Psoas muscle (tissue), 8 donors: ENCODE measurements around the gene TTLL11. TPM values are rescaled to one million over a fixed set of nuclear protein-coding genes. Genes with fewer than 3 reads are reported as not detected.
A peak's percentile ranks its signal among the peaks of the same experiment; 100 is the strongest.

Experiments used
- ATAC-seq, 4 donors: fragments of 200-7000 bp; cut with Tn5 transposase; one replicate each; pipeline ENCODE4 v1.9.1; 2020; ENCODE audit warnings: moderate library complexity in 3 of 4, mild to moderate bottlenecking in 2 of 4
- DNase-seq, 2 donors: peaks; one replicate each; pipeline ENCODE4 v3.0.0-alpha.2; 2020
- H3K27ac ChIP-seq: fragments of 200-600 bp; one replicate; pipeline ENCODE4 v1.8.0; 2022
- H3K27me3 ChIP-seq, 3 donors: fragments of 200-600 bp in 1 of 3; one replicate each; pipeline versions ENCODE4 v1.6.1 to v1.8.0; 2013 to 2022; ENCODE audit warnings: low read length in 2 of 3, mild to moderate bottlenecking in 2 of 3, moderate library complexity in 1 of 3; ENCODE audit not compliant: insufficient read depth in 3 of 3
- H3K36me3 ChIP-seq, 2 donors: fragments of 200-600 bp in 1 of 2; one replicate each; pipeline versions ENCODE4 v1.6.1 to v1.8.0; 2013 to 2022; ENCODE audit warnings: low read depth in 1 of 2, mild to moderate bottlenecking in 1 of 2, moderate library complexity in 1 of 2; ENCODE audit not compliant: insufficient read depth in 1 of 2
- H3K4me1 ChIP-seq: fragments of 200-600 bp; one replicate; pipeline ENCODE4 v1.8.0; 2022
- H3K4me3 ChIP-seq: fragments of 200-600 bp; one replicate; pipeline ENCODE4 v1.8.0; 2022; ENCODE audit warnings: mild to moderate bottlenecking
- H3K9me3 ChIP-seq: fragments of 200-600 bp; one replicate; pipeline ENCODE4 v1.8.0; 2022
- WGBS, 3 donors: extraction: QIAGEN DNeasy Blood & Tissue Kit; methylation state at CpG; one replicate each; pipeline versions ENCODE4 v1.1.6 to v1.1.7; 2013; 5-methylcytosine and 5-hydroxymethylcytosine counted together
- intact Hi-C, 2 donors: fragments of 100-400 bp; cut with DNase I; formaldehyde crosslinking; loops; one replicate each; pipeline versions ENCODE4 v1.11.0 to v1.14.2; 2022
- polyA plus RNA-seq, 3 donors: library from polyadenylated mRNA; stranded (reverse); fragments of 200-250 nt; gene quantifications; one replicate each; pipeline ENCODE4 v1.2.3, GENCODE V29; 2013
- total RNA-seq, 4 donors: library from RNA; stranded (reverse); fragmentation: NEBNext Ultra II Directional in 2 of 4; extraction: Animal tissue kit (Norgen Biotek cat#: 25700) in 2 of 4; gene quantifications; one replicate each; pipeline versions ENCODE4 v1.2.1 to v1.2.4, GENCODE V29; 2021 to 2023
- TF ChIP-seq, protein P1 (sequence below): fragments of 200-600 bp; IDR thresholded peaks from one replicate; pipeline ENCODE4 v1.8.0; 2022; ENCODE audit warnings: antibody characterized with exemption
- donor health status: healthy with polysubstance abuse.
- donor health status: DM: no; HTN: no; CAD: no; lungs with moderate emphysema.
- donor health status: Bipolar disorder and iron deficiency.
- donor health status: healthy.
- donor health status: DM: yes; HTN: yes; CAD: no.
- donor health status: DM: no; HTN: no; CAD: no.
- donor health status: DM: no; HTN: no; CAD: no.
- donor health status: DM: yes; HTN: yes; CAD: no.

The TTLL11 gene
- total and polyA plus RNA-seq, 7 donors: 15.1 to 56.4 (median 19.3) TPM

DNA sequence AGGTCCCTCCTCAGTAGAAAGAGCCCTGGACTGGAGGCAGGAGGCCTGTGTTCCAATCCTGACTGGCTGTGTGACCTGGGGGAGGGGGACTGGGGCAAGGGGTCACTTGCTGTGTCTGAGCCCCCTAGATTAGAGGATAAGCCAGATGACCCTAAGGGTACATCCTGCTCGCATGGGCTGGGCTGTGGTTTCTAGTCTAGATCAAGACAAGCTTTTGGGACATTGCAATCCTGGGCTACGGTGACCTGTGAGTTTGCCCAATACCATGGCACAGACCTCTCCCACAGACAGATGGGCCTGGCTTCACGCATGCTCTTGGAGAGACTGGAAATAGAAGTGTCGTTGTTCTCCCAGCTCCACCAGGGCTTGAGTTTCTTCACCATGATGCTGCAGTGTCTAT lies 39.4 kb upstream of the TTLL11 start:
- H3K36me3 ChIP-seq: no peaks in the 10 kb centered on the region
- peaks cover 7% of the 10 kb centered on the region for H3K4me1 ChIP-seq
- TF ChIP-seq, protein P1, sequence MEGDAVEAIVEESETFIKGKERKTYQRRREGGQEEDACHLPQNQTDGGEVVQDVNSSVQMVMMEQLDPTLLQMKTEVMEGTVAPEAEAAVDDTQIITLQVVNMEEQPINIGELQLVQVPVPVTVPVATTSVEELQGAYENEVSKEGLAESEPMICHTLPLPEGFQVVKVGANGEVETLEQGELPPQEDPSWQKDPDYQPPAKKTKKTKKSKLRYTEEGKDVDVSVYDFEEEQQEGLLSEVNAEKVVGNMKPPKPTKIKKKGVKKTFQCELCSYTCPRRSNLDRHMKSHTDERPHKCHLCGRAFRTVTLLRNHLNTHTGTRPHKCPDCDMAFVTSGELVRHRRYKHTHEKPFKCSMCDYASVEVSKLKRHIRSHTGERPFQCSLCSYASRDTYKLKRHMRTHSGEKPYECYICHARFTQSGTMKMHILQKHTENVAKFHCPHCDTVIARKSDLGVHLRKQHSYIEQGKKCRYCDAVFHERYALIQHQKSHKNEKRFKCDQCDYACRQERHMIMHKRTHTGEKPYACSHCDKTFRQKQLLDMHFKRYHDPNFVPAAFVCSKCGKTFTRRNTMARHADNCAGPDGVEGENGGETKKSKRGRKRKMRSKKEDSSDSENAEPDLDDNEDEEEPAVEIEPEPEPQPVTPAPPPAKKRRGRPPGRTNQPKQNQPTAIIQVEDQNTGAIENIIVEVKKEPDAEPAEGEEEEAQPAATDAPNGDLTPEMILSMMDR: no peak
- intact Hi-C loops: no loop called here
- no peak for ATAC-seq
- H3K9me3 ChIP-seq: no peaks in the 10 kb centered on the region
- H3K27me3 ChIP-seq: no peaks in the 10 kb centered on the region
- no peak for DNase-seq
- H3K27ac ChIP-seq: no peak overlapping the region
- 89 to 94% (median 90%) methylated on average over 4 of the region's 4 CpGs for WGBS, 3 donors
- no peak overlapping the region for H3K4me3 ChIP-seq

DNA sequence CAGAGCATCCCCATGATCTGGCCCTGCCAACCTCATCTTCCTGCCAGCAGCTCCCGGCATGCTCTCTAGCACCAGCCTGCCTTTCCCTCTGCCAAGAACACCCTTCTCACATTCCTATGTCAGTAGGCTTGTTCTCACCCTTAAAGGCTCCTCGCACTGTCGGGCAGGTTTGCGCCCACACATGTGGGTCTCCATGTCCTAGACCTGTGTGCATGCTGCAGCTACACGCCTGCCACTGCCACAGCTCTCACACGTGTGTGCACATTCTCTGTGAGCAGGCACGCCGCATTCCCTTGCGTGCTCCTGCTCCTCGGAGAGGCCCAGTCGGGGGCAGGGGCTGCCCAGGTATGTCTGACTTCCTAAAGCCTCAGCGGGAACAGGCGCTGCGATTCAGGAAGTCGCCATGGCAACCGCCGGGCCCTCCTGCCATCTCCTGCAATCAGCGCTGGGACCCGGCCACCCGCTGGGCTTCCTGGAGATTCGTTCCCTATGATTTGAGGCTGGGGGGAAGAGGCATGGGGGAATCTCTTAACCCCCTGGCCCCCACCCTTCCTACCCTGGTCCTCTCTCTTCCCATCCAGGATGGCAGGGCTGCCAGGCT lies 38.4 kb upstream of the TTLL11 start:
- intact Hi-C loops: no loop called here
- TF ChIP-seq, protein P1: no peak

DNA sequence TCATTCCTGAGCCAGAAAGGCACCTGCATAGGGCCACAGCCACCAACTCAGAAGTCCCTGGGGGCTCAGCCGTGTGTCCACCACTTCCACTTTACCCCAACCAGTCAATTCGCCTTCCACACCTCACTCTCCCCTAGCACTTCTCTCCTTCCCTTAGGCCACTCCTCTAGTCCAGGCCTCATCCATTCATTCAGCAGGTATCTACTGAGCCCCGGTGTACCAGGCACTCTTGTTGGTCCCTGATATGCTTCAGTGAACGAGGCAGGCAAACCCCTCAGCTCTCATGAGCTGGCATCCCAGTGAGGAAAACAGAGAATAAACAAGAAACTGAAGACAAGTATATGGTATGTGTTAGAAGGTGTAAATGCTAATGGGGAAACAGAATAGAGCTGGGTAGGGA lies 37.7 kb upstream of the TTLL11 start:
- Histone ChIP-seq H3K4me1 (peaks cover 13% of the 10 kb centered on the region), H3K36me3 (no peaks in the 10 kb centered on the region), H3K27me3 (peaks cover 0 to 11% (median 0%) of the 10 kb centered on the region in 3 donors), H3K9me3 (no peaks in the 10 kb centered on the region), H3K4me3 (no peak overlapping the region), H3K27ac (no peak overlapping the region)
- 77 to 80% (median 78%) methylated on average over 4 of the region's 4 CpGs for WGBS, 3 donors
- ATAC-seq (no peak), DNase-seq (no peak)
- intact Hi-C loops: no loop called here
- TF ChIP-seq, protein P1: no peak

More for the DNA sequence above, 38.4 kb upstream of the TTLL11 start:
- Histone ChIP-seq H3K36me3 (no peaks in the 10 kb centered on the region), H3K27me3 (peaks cover 0 to 5% (median 0%) of the 10 kb centered on the region in 3 donors), H3K27ac (no peak overlapping the region), H3K9me3 (no peaks in the 10 kb centered on the region), H3K4me3 (no peak overlapping the region), H3K4me1 (peaks cover 9% of the 10 kb centered on the region)
- DNase-seq (no peak), ATAC-seq (peak in 2 of 4 donors; percentile 51 to 54)
- WGBS, 3 donors: 28 to 38% (median 32%) methylated on average over 20 to 21 of the region's 21 CpGs

DNA sequence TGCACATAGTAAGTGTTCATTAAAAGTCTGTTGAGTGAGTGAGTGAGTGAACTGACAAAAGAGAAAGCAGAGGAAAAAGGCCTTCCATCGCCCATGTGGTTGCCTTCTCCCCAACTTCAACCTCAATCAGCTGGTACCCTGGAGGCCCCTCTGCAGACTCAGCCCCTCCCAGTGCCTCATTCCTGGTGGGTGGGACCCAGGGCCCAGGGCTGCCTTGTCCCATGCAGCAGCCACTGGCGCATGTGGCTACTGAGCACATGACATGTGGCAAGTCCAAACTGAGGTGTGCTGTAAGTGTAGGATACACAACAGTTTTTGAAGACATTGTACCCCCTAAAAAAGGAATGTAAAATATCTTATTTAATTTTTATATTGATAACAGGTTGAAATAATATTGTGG lies 36.9 kb upstream of the TTLL11 start:
- no peak for ATAC-seq
- Histone ChIP-seq H3K9me3 (no peaks in the 10 kb centered on the region), H3K4me1 (peaks cover 13% of the 10 kb centered on the region), H3K36me3 (no peaks in the 10 kb centered on the region), H3K27me3 (peaks cover 0 to 13% (median 0%) of the 10 kb centered on the region in 3 donors), H3K4me3 (no peak overlapping the region), H3K27ac (no peak overlapping the region)
- intact Hi-C loops: loop anchor here (5.0 to 10.0 kb wide), 4 partner anchors 92 to 685 kb away; partner anchors contain the start of gene OR1K1 (in 1 of the 2)
- no peak for DNase-seq
- WGBS, 3 donors: 94 to 98% (median 94%) methylated on average over 2 of the region's 2 CpGs
- TF ChIP-seq, protein P1: no peak

DNA sequence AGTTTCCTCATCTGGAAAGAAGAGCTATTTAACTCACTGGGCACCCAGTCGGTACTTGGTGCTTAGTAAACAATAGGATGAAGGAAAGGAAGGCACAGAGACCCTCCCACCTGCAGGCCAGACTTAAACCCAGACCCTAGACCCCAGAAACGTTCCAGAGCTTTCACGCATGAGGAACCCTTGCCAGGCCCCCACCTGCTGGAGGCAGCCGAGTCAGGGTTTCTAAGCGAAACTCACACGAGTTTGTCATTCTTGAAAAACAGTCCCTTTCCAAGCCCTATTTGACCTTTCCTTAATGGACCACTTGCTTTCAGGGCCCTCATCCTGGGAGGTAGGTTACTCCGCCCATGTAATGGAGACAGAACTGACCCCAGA lies 35.8 kb upstream of the TTLL11 start:
- H3K36me3 ChIP-seq: no peaks in the 10 kb centered on the region
- H3K27ac ChIP-seq: peak overlapping the region; percentile 53
- H3K27me3 ChIP-seq: peaks cover 0 to 13% (median 0%) of the 10 kb centered on the region in 3 donors
- WGBS, 3 donors: 78 to 86% (median 78%) methylated on average over 7 of the region's 7 CpGs
- no peak for ATAC-seq
- no peak for DNase-seq
- H3K4me1 ChIP-seq: peaks cover 13% of the 10 kb centered on the region
- intact Hi-C loops: loop anchor here (5.0 to 10.0 kb wide), 4 partner anchors 93 to 686 kb away; partner anchors contain the start of gene OR1K1 (in 1 of the 2)
- no peak overlapping the region for H3K4me3 ChIP-seq
- H3K9me3 ChIP-seq: no peaks in the 10 kb centered on the region
- TF ChIP-seq, protein P1: no peak
